HUDEP-2 (cell line): ENCODE data around the gene TPSB2.

Source experiments
- DNase-seq, 76 experiments: peaks; one replicate each; lab custom pipeline; 2025; ENCODE audit not compliant: unreplicated experiment in 76 of 76; lab: John Stamatoyannopoulos, UW

Gene TPSB2

GRCh38 chr16:1222553-1223354 is 7.2 kb downstream of the TPSB2 start:
- DNase-seq: no peak

DNA sequence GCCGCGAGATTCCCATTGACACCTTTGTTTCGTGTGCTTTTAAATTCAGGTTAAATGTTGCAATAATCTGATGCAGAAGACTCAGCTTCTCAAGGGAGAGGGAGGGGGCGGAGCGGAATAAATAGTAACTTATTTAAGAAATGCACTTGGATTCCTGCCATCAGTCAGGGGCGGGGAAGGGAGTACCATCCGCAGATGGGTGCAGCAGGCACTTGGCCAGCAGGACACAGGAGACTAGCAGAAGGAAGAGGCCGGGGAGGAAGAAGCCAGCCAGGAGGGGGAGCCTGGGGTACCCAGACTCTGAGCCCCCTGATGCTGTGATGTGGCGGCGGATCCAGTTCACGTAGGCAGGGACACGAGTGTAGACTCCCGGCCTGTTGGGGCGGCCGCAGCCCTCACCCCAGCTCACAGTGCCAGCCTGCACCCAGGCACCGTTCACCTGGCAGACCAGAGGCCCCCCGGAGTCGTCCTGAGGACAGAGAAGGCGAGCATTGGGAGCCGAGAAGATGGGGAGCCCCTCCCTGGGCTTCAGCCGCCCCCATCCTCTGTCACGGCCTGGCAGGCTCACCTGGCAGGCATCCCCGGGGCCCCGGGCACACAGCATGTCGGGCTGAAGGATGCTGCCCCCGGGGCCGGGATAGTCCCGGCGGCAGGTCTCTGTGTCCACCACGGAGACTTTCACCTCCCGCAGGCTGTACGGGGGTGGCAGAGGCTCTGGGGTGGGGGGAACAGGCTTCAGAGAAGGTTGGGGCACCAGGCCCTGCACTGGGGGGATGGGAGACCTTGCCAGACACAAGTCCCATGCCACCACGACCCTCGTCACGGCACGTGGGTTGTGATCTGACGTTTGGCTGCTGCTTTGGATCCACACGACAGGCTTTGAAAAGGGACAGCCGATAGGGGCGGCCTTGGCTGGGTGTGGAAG is 8.1 kb downstream of the TPSB2 start:
- peak in 61 of 76 experiments; percentile 5 to 70 (median 46) for DNase-seq

- peak in 13 of 76 experiments; percentile 18 to 68 (median 39) for DNase-seq
These were observed 8.9 kb downstream of the TPSB2 start for GRCh38 chr16:1220841-1221627.

DNA sequence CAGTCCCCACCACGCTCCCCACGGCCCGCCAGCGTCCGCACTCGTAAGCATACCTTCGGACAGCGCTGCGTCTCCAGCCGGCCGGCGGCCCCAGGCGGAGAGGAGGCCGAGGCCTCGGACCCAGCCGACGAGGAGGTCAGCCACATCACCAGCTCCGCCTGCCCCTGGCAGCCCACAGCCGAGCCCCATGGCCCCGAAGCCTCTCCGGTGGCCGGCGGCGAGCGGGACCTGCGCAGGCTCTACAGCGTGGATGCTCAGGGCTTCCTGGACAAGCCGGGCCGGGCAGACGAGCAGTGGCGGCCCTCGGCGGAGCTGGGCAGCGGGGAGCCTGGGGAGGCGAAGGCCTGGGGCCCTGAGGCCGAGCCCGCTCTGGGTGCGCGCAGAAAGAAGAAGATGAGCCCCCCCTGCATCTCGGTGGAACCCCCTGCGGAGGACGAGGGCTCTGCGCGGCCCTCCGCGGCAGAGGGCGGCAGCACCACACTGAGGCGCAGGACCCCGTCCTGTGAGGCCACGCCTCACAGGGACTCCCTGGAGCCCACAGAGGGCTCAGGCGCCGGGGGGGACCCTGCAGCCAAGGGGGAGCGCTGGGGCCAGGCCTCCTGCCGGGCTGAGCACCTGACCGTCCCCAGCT is 9.8 kb downstream of the TPSB2 start:
- DNase-seq: no peak

DNA sequence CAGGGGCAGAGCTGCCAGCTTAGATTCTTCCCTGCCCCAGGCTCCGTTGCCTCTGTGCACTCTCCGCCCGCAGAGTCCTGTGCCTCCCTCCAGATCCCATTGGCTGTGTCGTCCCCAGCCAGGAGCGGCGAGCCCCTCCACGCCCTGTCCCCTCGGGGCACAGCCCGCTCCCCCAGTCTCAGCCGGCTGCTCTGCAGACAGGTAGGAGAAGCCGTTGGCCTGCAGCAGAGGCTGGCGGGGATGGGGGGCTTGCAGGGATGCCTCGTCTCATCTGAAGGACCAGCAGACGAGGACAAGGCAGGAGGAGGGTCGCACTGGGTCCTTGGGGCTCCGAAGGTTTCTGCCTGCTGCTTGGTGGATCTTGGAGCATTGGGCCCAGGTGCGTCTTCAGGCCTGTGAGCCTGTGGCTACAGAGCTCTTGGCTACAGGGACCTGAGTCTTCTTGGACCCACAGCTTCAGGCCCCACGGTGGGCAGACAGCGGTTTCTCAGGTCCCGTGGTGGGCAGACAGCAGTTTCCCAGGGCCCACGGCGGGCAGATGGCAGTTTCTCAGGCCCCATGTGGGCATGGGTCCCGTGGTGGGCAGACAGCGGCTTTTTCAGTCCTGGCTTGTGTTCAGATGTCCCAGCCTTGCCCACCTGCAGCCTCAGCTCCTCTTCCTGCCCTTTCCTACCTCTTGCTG is 10.9 kb downstream of the TPSB2 start:
- peak in 1 of 76 experiments; percentile 32 for DNase-seq

GRCh38 chr16:1218061-1218929 is 11.7 kb downstream of the TPSB2 start:
- DNase-seq: no peak

DNA sequence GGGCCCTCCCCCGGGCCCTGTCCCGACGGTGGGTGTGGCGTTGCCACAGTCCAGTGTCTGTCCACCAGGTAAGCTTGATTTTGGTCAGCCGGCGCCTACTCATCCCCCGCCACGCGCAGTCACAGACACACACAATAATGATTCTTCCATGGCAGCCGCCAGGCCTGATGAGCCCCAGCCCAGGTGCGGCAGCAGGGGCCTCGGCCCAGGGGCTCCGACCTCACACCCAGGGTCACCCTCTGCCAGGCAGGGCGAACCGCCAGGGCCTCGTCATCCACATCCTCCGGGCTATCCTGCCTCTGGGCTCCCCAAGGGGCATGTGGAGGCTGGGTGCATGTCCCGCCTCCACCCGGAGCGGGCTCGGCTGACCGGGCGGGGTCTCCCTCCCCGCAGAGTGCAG is 12.5 kb downstream of the TPSB2 start:
- no peak for DNase-seq

GRCh38 chr16:1216681-1217400 is 13.1 kb downstream of the TPSB2 start:
- DNase-seq: no peak

GRCh38 chr16:1216296-1216619 is 13.7 kb downstream of the TPSB2 start:
- DNase-seq: no peak

DNA sequence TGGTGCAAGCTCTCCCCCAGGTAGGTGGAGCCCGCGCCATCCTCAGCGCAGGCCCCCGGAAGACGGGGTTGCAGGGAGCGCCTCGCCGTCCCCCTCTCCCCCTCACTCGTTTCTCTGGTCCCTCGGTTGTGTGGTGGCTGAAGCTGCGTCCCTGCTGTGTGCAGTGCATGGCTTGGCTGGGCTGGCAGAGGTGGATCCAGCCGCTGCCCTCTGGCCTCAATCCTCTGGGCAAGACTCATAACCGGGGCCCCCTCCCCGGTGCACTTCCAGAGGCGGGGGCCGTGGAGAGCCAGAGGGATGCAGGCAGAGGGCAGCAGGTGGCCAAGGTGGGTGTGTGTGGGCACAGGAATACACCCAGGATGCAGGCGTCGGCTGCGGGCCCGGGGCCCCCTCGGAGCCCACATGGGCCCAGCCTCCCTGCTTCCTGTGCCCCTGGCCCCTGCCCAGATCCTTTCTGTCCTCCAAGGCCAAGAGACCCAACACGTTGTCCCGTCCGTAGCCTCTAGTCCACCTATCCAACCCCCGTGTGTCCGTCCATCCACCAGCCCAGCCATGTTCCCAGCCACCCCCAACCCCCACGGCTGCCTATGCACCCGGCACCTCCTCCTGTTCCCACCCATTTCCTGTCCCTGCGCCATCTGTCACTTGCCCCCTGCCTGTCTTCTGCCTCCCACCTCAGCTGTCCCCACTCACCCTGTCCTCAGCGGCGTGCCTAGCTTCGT is 14.2 kb downstream of the TPSB2 start:
- no peak for DNase-seq

DNA sequence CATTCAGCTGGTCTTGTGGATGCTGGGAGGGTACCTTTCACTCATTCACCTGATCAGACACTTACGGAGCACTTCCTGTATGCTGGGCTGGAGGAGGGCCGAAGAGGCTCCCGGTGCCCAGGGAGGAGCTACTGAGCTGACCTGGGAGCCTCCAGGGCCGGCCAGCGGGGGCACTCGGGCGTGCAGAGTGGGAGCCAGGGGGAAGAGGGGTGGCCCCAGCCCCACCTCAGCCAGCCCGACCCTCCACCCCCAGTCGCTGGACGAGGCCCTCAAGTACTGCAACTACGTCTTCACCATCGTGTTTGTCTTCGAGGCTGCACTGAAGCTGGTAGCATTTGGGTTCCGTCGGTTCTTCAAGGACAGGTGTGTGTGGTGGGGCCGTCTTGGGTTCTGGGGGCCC is 15.3 kb downstream of the TPSB2 start:
- no peak for DNase-seq

DNA sequence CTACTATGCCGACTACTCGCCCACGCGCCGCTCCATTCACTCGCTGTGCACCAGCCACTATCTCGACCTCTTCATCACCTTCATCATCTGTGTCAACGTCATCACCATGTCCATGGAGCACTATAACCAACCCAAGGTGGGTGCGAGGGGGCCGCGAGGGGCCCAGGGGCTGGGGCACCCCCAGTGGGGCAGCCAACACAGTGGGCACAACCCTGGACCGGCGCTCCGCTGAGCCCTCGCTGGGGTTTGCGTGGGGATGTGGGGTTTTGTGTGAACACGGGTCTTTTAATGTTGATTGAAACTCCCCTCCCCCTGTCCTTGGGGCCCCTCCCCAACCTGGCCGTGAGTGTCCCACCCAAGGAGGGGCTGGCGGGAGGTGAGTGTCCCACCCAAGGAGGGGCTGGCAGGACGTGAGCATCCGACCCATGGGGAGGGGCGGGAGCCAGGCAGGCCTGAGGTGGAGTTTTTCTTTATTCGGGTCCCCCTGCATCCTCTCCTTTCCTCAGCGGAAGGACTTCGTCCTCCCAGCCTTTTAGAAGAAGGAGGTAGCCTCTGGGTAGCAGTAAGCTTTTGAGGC is 16.1 kb downstream of the TPSB2 start:
- no peak for DNase-seq

DNA sequence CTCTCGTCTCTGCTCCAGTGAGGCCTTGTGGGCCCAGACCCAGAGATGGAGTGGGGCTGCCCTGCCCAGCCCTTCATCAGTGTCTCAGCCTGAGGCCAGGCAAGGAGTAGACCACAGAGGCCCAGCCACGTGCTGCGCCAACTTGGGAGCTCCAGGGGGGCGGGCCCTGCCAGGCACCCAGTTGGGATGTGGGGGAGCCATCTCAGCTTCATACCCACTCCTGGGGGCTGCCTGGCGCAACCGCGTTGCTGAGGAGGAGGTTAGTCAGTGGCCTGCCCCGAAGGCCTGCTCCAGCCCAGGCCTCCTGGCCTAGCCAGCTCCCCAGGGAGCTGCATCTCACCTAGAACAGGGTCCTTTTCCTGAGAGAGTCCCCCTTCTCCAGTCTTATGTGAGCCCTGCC is 16.8 kb downstream of the TPSB2 start:
- no peak for DNase-seq

GRCh38 chr16:1212616-1213194 is 17.3 kb downstream of the TPSB2 start:
- DNase-seq: no peak

DNA sequence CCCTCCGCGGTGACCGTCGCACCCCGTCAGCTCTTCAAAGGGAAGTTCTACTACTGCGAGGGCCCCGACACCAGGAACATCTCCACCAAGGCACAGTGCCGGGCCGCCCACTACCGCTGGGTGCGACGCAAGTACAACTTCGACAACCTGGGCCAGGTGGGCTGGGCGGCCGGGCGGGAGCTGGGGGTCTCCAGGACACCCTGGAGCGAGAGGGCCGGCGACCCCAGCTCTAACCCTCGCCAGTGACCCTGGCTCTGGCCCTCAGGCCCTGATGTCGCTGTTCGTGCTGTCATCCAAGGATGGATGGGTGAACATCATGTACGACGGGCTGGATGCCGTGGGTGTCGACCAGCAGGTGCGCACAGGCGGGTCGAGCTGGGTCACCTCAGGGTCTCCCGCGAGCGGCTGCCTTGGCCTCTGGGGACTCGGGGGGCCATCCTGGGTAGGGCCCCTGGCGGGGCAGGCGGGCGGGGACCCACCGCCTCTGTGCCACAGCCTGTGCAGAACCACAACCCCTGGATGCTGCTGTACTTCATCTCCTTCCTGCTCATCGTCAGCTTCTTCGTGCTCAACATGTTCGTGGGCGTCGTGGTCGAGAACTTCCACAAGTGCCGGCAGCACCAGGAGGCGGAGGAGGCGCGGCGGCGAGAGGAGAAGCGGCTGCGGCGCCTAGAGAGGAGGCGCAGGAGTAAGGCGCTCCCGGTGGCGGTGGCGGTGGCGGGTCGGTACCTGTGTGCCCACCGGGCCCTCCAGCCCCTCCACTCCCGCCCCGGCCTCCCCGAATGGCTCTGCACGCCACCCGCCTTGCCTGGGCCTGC is 18.3 kb downstream of the TPSB2 start:
- no peak for DNase-seq

- DNase-seq: no peak
These were observed 19.5 kb downstream of the TPSB2 start for GRCh38 chr16:1210461-1210860.
